HEK293 (cell line): ENCODE data around the gene EIF4A2.
A peak's percentile ranks its signal among the peaks of the same experiment; 100 is the strongest.

Source experiments
- CTCF ChIA-PET: fragments of 350-600 bp; formaldehyde crosslinking; extraction: SDS; loops from one replicate; lab custom pipeline; 2021; ENCODE audit warnings: antibody characterized with exemption; lab: Yijun Ruan, JAX
- POLR2A ChIA-PET: fragments of 300-600 bp; formaldehyde crosslinking; extraction: SDS; loops from one replicate; lab custom pipeline; 2020; ENCODE audit warnings: antibody characterized with exemption, inconsistent platforms; lab: Yijun Ruan, JAX
- H3K27ac ChIP-seq: fragments of 200-500 bp; sonication (Bioruptor generic); 2 replicates; pipeline ENCODE4 v1.5.1; 2014; ENCODE audit warnings: low read depth, low read length, control low read depth, inconsistent platforms; ENCODE audit errors: extremely low read depth
- H3K36me3 ChIP-seq, 2 experiments: fragments of 200-500 bp in 1 of 2; sonication (Bioruptor generic) in 1 of 2; 1 replicate in 1 of 2; 2 replicates in 1 of 2; pipeline ENCODE4 v1.5.1; 2014 to 2017; ENCODE audit warnings: inconsistent platforms in 2 of 2, low read length in 2 of 2; ENCODE audit not compliant: control insufficient read depth in 2 of 2, insufficient read depth in 1 of 2
- H3K4me1 ChIP-seq: fragments of 200-500 bp; sonication (Bioruptor generic); 2 replicates; pipeline ENCODE4 v1.5.1; 2014; ENCODE audit warnings: mild to moderate bottlenecking, low read length, inconsistent platforms; ENCODE audit not compliant: control insufficient read depth, insufficient read depth
- H3K4me3 ChIP-seq: 2 replicates; pipeline ENCODE4 v1.5.1; 2011; ENCODE audit warnings: low read depth, mild to moderate bottlenecking, control low read depth, low read length, moderate library complexity
- H3K9me3 ChIP-seq: fragments of 200-500 bp; sonication (Bioruptor generic); 2 replicates; pipeline ENCODE4 v1.5.1; 2014; ENCODE audit warnings: low read depth, low read length, inconsistent platforms; ENCODE audit not compliant: control insufficient read depth, insufficient read depth
- SCRT1 ChIP-seq: fragments of 450-650 bp; formaldehyde crosslinking; IDR thresholded peaks from 2 replicates; pipeline ENCODE4 v1.5.1; 2016; ENCODE audit warnings: missing biosample characterization, missing genetic modification characterization, borderline replicate concordance
- SCRT2 ChIP-seq: fragments of 450-650 bp; formaldehyde crosslinking; IDR thresholded peaks from 2 replicates; pipeline ENCODE4 v1.5.1; 2016; ENCODE audit warnings: missing biosample characterization, missing genetic modification characterization
- SP2 ChIP-seq: fragments of 450-650 bp; formaldehyde crosslinking; IDR thresholded peaks from 2 replicates; pipeline ENCODE4 v1.5.1; 2016; ENCODE audit warnings: missing biosample characterization, missing genetic modification characterization
- ZBTB17 ChIP-seq: fragments of 450-650 bp; formaldehyde crosslinking; IDR thresholded peaks from 2 replicates; pipeline ENCODE4 v1.5.1; 2016; ENCODE audit warnings: missing biosample characterization, missing genetic modification characterization
- ZNF324 ChIP-seq: fragments of 450-650 bp; formaldehyde crosslinking; IDR thresholded peaks from 2 replicates; pipeline ENCODE4 v1.5.1; 2016; ENCODE audit warnings: missing biosample characterization, missing genetic modification characterization
- ZNF529 ChIP-seq: fragments of 450-650 bp; formaldehyde crosslinking; IDR thresholded peaks from 2 replicates; pipeline ENCODE4 v1.5.1; 2017; ENCODE audit warnings: missing genetic modification characterization, missing biosample characterization; ENCODE audit not compliant: insufficient replicate concordance
- ZNF530 ChIP-seq: fragments of 450-650 bp; formaldehyde crosslinking; IDR thresholded peaks from 2 replicates; pipeline ENCODE4 v1.5.1; 2016; ENCODE audit warnings: low read depth, missing biosample characterization, missing genetic modification characterization
- ZNF600 ChIP-seq: fragments of 450-650 bp; formaldehyde crosslinking; IDR thresholded peaks from 2 replicates; pipeline ENCODE4 v1.5.1; 2016; ENCODE audit warnings: missing biosample characterization, missing genetic modification characterization
- ZNF660 ChIP-seq: fragments of 450-650 bp; IDR thresholded peaks from 2 replicates; pipeline ENCODE4 v1.5.1; 2018; ENCODE audit warnings: missing biosample characterization, mild to moderate bottlenecking, missing genetic modification characterization
- ZNF776 ChIP-seq: fragments of 450-650 bp; formaldehyde crosslinking; IDR thresholded peaks from 2 replicates; pipeline ENCODE4 v1.5.0; 2017; ENCODE audit warnings: missing biosample characterization, missing genetic modification characterization, borderline replicate concordance
- ZSCAN23 ChIP-seq: fragments of 450-650 bp; formaldehyde crosslinking; IDR thresholded peaks from 2 replicates; pipeline ENCODE4 v1.5.1; 2016; ENCODE audit warnings: missing biosample characterization, missing genetic modification characterization
- ZSCAN30 ChIP-seq: fragments of 450-650 bp; IDR thresholded peaks from 2 replicates; pipeline ENCODE4 v1.5.1; 2018; ENCODE audit warnings: missing biosample characterization, mild to moderate bottlenecking, missing genetic modification characterization, moderate library complexity
- TF ChIP-seq, protein P1 (sequence below): fragments of 450-650 bp; formaldehyde crosslinking; conservative IDR thresholded peaks from 2 replicates; pipeline ENCODE4 v1.5.1; 2016; ENCODE audit warnings: low read depth, missing biosample characterization, missing genetic modification characterization
- TF ChIP-seq, protein P2 (sequence below): fragments of 450-650 bp; formaldehyde crosslinking; IDR thresholded peaks from 2 replicates; pipeline ENCODE4 v1.5.1; 2017; ENCODE audit warnings: missing biosample characterization, missing genetic modification characterization
- TF ChIP-seq, protein P3 (sequence below): fragments of 450-650 bp; formaldehyde crosslinking; IDR thresholded peaks from 2 replicates; pipeline ENCODE4 v1.5.1; 2016; ENCODE audit warnings: missing biosample characterization, missing genetic modification characterization

The EIF4A2 gene

DNA sequence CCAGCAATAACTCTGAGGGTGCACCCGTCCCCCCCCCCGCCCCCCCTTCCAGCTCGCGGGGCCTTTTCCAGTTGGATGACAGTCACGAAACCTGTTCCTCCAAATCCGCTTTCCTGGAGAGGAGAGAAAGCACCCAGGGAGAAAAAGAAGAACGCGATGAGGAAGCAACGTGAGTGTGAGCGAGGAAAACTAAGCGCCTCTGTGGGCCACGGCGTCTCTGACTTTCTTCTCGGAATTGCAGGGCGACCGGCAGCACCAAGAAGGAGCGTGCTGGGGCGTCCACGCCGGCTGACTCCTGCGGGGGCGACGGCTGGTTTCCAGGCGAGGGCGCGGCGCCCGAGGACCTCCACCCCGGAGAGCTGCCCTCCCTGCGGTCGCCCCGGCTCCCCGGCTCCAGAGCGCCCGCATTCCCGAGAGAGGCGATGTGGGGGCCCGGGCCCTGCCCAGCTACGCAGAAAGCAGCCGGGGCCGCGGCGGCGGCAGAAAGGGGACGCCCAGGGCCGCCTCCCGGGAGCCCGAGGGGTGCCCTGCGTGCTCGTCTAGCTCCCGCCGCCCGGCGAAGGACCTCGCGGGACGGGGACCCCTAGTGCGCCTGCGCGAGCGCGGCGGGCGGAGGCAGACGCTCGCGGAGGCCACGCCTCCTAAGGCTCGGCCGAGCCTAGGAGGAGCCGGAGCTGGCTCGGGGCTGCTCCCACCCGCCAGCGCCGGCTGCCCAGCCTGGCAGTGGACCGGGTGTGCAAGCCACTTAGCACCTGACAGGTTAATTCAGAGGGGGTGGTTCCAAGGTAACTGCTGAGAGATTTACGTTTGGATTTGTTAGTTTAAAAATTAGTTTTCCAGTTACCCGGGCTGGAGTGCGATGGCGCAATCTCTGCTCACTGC lies 43.8 kb downstream of the EIF4A2 start (continued):
- TF ChIP-seq, protein P1, sequence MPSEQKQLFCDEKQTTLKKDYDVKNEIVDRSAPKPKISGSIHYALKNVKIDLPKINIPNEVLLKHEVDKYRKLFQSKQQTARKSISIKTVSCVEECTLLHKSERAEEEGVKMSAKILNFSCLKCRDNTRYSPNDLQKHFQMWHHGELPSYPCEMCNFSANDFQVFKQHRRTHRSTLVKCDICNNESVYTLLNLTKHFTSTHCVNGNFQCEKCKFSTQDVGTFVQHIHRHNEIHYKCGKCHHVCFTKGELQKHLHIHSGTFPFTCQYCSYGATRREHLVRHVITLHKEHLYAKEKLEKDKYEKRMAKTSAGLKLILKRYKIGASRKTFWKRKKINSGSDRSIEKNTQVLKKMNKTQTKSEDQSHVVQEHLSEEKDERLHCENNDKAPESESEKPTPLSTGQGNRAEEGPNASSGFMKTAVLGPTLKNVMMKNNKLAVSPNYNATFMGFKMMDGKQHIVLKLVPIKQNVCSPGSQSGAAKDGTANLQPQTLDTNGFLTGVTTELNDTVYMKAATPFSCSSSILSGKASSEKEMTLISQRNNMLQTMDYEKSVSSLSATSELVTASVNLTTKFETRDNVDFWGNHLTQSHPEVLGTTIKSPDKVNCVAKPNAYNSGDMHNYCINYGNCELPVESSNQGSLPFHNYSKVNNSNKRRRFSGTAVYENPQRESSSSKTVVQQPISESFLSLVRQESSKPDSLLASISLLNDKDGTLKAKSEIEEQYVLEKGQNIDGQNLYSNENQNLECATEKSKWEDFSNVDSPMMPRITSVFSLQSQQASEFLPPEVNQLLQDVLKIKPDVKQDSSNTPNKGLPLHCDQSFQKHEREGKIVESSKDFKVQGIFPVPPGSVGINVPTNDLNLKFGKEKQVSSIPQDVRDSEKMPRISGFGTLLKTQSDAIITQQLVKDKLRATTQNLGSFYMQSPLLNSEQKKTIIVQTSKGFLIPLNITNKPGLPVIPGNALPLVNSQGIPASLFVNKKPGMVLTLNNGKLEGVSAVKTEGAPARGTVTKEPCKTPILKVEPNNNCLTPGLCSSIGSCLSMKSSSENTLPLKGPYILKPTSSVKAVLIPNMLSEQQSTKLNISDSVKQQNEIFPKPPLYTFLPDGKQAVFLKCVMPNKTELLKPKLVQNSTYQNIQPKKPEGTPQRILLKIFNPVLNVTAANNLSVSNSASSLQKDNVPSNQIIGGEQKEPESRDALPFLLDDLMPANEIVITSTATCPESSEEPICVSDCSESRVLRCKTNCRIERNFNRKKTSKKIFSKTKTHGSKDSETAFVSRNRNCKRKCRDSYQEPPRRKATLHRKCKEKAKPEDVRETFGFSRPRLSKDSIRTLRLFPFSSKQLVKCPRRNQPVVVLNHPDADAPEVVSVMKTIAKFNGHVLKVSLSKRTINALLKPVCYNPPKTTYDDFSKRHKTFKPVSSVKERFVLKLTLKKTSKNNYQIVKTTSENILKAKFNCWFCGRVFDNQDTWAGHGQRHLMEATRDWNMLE (tag by site-specific recombination) = no peak
- TF ChIP-seq ZNF600 (tag by site-specific recombination) = peak; percentile 61; the same call in 1 of the 2 replicates
- TF ChIP-seq ZBTB17 = peak; percentile 27; the same call in 1 of the 2 replicates
- no peak for TF ChIP-seq ZNF529 (tag by site-specific recombination)
- no peak for TF ChIP-seq ZNF324
- TF ChIP-seq ZNF530 (tag by site-specific recombination) = no peak
- peak; percentile 30 for TF ChIP-seq SP2 (tag by site-specific recombination)
- 0 out of 2 replicates have a peak, but pooled peaks have one; percentile 31 for TF ChIP-seq ZNF660 (tag by site-specific recombination)
- no peak for TF ChIP-seq ZNF776 (tag by site-specific recombination)
- TF ChIP-seq ZSCAN30 (tag by site-specific recombination) = peak; percentile 59
- TF ChIP-seq, protein P2, sequence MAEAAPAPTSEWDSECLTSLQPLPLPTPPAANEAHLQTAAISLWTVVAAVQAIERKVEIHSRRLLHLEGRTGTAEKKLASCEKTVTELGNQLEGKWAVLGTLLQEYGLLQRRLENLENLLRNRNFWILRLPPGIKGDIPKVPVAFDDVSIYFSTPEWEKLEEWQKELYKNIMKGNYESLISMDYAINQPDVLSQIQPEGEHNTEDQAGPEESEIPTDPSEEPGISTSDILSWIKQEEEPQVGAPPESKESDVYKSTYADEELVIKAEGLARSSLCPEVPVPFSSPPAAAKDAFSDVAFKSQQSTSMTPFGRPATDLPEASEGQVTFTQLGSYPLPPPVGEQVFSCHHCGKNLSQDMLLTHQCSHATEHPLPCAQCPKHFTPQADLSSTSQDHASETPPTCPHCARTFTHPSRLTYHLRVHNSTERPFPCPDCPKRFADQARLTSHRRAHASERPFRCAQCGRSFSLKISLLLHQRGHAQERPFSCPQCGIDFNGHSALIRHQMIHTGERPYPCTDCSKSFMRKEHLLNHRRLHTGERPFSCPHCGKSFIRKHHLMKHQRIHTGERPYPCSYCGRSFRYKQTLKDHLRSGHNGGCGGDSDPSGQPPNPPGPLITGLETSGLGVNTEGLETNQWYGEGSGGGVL (tag by site-specific recombination) = peak; percentile 35; the same call in 1 of the 2 replicates

DNA sequence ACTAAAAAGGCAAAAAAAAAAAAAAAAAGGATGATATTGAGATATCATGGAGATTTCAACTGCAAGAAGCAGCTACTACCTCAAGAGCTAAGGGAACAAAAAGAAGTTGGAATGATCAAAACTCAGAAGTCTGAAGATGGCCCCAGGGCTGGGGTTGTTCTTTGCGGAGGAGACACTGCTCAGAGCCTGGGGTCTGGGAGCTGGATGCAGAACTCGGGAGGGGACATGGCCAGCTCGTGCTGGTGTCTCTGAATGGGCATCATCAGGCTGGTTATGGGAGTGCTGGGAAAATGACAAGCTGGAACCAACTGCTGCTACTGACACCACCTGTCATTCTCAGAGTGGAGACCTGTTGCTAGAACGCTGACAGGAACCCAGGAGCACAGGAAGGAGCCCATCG lies 45.0 kb downstream of the EIF4A2 start:
- Histone ChIP-seq H3K36me3 (no peaks in the 10 kb centered on the region), H3K4me1 (no peaks in the 10 kb centered on the region), H3K4me3 (no peak overlapping the region), H3K27ac (no peak overlapping the region), H3K9me3 (no peaks in the 10 kb centered on the region)
- TF ChIP-seq SCRT1 (peak; percentile 54), SCRT2 (tag by site-specific recombination) (0 out of 2 replicates have a peak, but pooled peaks have one; percentile 39), ZSCAN23 (no peak), ZBTB17 (no peak)
- TF ChIP-seq, protein P3, sequence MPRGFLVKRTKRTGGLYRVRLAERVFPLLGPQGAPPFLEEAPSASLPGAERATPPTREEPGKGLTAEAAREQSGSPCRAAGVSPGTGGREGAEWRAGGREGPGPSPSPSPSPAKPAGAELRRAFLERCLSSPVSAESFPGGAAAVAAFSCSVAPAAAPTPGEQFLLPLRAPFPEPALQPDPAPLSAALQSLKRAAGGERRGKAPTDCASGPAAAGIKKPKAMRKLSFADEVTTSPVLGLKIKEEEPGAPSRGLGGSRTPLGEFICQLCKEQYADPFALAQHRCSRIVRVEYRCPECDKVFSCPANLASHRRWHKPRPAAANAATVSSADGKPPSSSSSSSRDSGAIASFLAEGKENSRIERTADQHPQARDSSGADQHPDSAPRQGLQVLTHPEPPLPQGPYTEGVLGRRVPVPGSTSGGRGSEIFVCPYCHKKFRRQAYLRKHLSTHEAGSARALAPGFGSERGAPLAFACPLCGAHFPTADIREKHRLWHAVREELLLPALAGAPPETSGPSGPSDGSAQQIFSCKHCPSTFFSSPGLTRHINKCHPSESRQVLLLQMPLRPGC (tag by site-specific recombination) = no peak
- CTCF ChIA-PET = interaction anchor here (0.6 to 1.3 kb wide), 3 partner anchors 20 to 1006 kb away, joined by 3 to 4 read pairs (median 4); no protein-coding TSS in a partner anchor
- POLR2A ChIA-PET = interaction anchor here (1.0 kb wide), 1 partner anchor 45 kb away, joined by 5 read pairs; the partner anchor contains the start of gene EIF4A2
